GM23338 (cell line): ENCODE measurements around the gene CBLC. TPM values are rescaled to one million over a fixed set of nuclear protein-coding genes. Genes with fewer than 3 reads are reported as not detected.

Experiments
- ATAC-seq: fragments of 200-7000 bp; cut with Tn5 transposase; 3 replicates; pipeline ENCODE4 v1.9.1; 2020
- DNase-seq: peaks from one replicate; pipeline ENCODE4 v3.0.0-alpha.2; 2015; ENCODE audit warnings: low spot score
- H2AFZ ChIP-seq: fragments of 200-600 bp; sonication (generic); 2 replicates; pipeline ENCODE4 v1.8.0; 2016; ENCODE audit warnings: antibody characterized with exemption, mild to moderate bottlenecking, moderate library complexity
- H3F3A ChIP-seq: fragments of 200-600 bp; sonication (generic); replicated peaks from 2 replicates; pipeline ENCODE4 v1.8.0; 2017; ENCODE audit warnings: antibody characterized with exemption, mixed run types, low read depth
- H3K27ac ChIP-seq: fragments of 200-600 bp; sonication (generic); 2 replicates; pipeline ENCODE4 v1.6.1; 2016; ENCODE audit warnings: low read depth
- H3K27me3 ChIP-seq: fragments of 200-600 bp; sonication (generic); 2 replicates; pipeline ENCODE4 v1.8.0; 2016; ENCODE audit warnings: mild to moderate bottlenecking, mixed run types, moderate library complexity; ENCODE audit not compliant: insufficient read depth
- H3K36me3 ChIP-seq: fragments of 200-600 bp; sonication (generic); 2 replicates; pipeline ENCODE4 v1.8.0; 2016; ENCODE audit warnings: mild to moderate bottlenecking; ENCODE audit not compliant: insufficient read depth
- H3K4me1 ChIP-seq: fragments of 200-600 bp; sonication (generic); 2 replicates; pipeline ENCODE4 v1.8.0; 2016; ENCODE audit warnings: mild to moderate bottlenecking, moderate library complexity; ENCODE audit not compliant: insufficient read depth
- H3K4me2 ChIP-seq: fragments of 200-600 bp; sonication (generic); 2 replicates; pipeline ENCODE4 v1.7.1; 2017; ENCODE audit warnings: mixed run types
- H3K4me3 ChIP-seq: fragments of 200-600 bp; sonication (generic); 2 replicates; pipeline ENCODE4 v1.6.1; 2016; ENCODE audit warnings: mixed run types
- H3K79me2 ChIP-seq: fragments of 200-600 bp; sonication (generic); replicated peaks from 2 replicates; pipeline ENCODE4 v1.8.0; 2017; ENCODE audit warnings: mild to moderate bottlenecking; ENCODE audit not compliant: insufficient read depth
- H3K9me2 ChIP-seq: fragments of 200-600 bp; sonication (generic); 2 replicates; pipeline ENCODE4 v1.8.0; 2017; ENCODE audit not compliant: insufficient read depth
- H4K20me1 ChIP-seq: fragments of 200-600 bp; sonication (generic); replicated peaks from 2 replicates; pipeline ENCODE4 v1.8.0; 2017; ENCODE audit warnings: mild to moderate bottlenecking; ENCODE audit not compliant: insufficient read depth
- H3K27ac Mint-ChIP-seq: 2 replicates; pipeline ENCODE4 v1.8.0; 2020; ENCODE audit warnings: inconsistent platforms, mild to moderate bottlenecking, moderate library complexity, mixed read lengths
- H3K27me3 Mint-ChIP-seq: 3 replicates; pipeline ENCODE4 v1.8.0; 2022; ENCODE audit warnings: low read depth, mild to moderate bottlenecking, moderate library complexity, mixed read lengths, inconsistent platforms; ENCODE audit not compliant: insufficient read depth, poor library complexity
- H3K36me3 Mint-ChIP-seq: 3 replicates; pipeline ENCODE4 v1.8.0; 2021; ENCODE audit warnings: low read depth, mild to moderate bottlenecking, inconsistent platforms, moderate library complexity, mixed read lengths
- H3K4me1 Mint-ChIP-seq: 3 replicates; pipeline ENCODE4 v1.8.0; 2020; ENCODE audit warnings: mild to moderate bottlenecking, inconsistent platforms, mixed read lengths
- H3K4me3 Mint-ChIP-seq: 3 replicates; pipeline ENCODE4 v1.8.0; 2021; ENCODE audit warnings: moderate library complexity, mild to moderate bottlenecking, inconsistent platforms, mixed read lengths
- H3K9me3 Mint-ChIP-seq: 3 replicates; pipeline ENCODE4 v1.8.0; 2020; ENCODE audit warnings: moderate library complexity, mild to moderate bottlenecking, inconsistent platforms, mixed read lengths
- CREB1 ChIP-seq: fragments of 250-450 bp; sonication (Bioruptor Pico); IDR thresholded peaks from 2 replicates; pipeline ENCODE4 v1.5.0; 2020; ENCODE audit warnings: low read depth, mild to moderate bottlenecking, moderate library complexity
- EZH2 ChIP-seq: fragments of 200-600 bp; sonication (generic); IDR thresholded peaks from one replicate; pipeline ENCODE4 v1.8.0; 2017; ENCODE audit warnings: antibody characterized with exemption, mild to moderate bottlenecking, low read depth; ENCODE audit not compliant: unreplicated experiment
- EZH2phosphoT487 ChIP-seq: fragments of 200-600 bp; sonication (generic); IDR thresholded peaks from one replicate; pipeline ENCODE4 v1.8.1; 2018; ENCODE audit warnings: antibody characterized with exemption; ENCODE audit not compliant: unreplicated experiment
- JUNB ChIP-seq: IDR thresholded peaks from one replicate; pipeline ENCODE4 v1.6.1; 2016; ENCODE audit warnings: antibody characterized with exemption; ENCODE audit not compliant: unreplicated experiment
- NANOG ChIP-seq: IDR thresholded peaks from 2 replicates; pipeline ENCODE4 v1.6.1; 2016; ENCODE audit warnings: antibody characterized with exemption, borderline replicate concordance
- STAT1 ChIP-seq: IDR thresholded peaks from one replicate; pipeline ENCODE4 v1.6.1; 2016; ENCODE audit warnings: antibody characterized with exemption; ENCODE audit not compliant: unreplicated experiment
- ZNF331 ChIP-seq: fragments of 250-450 bp; sonication (Bioruptor Pico); IDR thresholded peaks from 2 replicates; pipeline ENCODE4 v1.5.0; 2020; ENCODE audit warnings: low read depth, mild to moderate bottlenecking, moderate library complexity
- polyA plus RNA-seq: library from polyadenylated mRNA; unstranded; fragments of >200 nt; fragmentation: Nextera tagmentation; extraction: Ambion mirVana; gene quantifications from 2 replicates; pipeline ENCODE4 v1.2.1, GENCODE V29; 2016
- total RNA-seq: library from RNA; depleted of rRNA; stranded (reverse); fragments of >200 nt; shearing (Covaris generic); gene quantifications from 2 replicates; pipeline ENCODE4 v1.2.3, GENCODE V29; 2014
- TF ChIP-seq, protein P1 (sequence below): fragments of 250-450 bp; sonication (Bioruptor Pico); IDR thresholded peaks from 2 replicates; pipeline ENCODE4 v1.5.0; 2020; ENCODE audit warnings: mild to moderate bottlenecking, moderate library complexity
- TF ChIP-seq, protein P2 (sequence below): IDR thresholded peaks from one replicate; pipeline ENCODE4 v1.6.1; 2018; ENCODE audit warnings: antibody characterized with exemption; ENCODE audit not compliant: unreplicated experiment
- TF ChIP-seq, protein P3 (sequence below), 2 experiments: fragments of 200-600 bp in 1 of 2; sonication (generic) in 1 of 2; conservative IDR thresholded peaks; 2 replicates each; pipeline versions ENCODE4 v1.5.1 to v1.6.1; 2016 to 2017; ENCODE audit warnings: antibody characterized with exemption in 2 of 2, low read depth in 2 of 2, mild to moderate bottlenecking in 2 of 2, moderate library complexity in 1 of 2
- TF ChIP-seq, protein P4 (sequence below): IDR thresholded peaks from 2 replicates; pipeline ENCODE4 v1.6.1; 2016; ENCODE audit warnings: antibody characterized with exemption

The CBLC gene
- total and polyA plus RNA-seq, 2 experiments from 2014 or later: 14.5 to 29.3 TPM

DNA sequence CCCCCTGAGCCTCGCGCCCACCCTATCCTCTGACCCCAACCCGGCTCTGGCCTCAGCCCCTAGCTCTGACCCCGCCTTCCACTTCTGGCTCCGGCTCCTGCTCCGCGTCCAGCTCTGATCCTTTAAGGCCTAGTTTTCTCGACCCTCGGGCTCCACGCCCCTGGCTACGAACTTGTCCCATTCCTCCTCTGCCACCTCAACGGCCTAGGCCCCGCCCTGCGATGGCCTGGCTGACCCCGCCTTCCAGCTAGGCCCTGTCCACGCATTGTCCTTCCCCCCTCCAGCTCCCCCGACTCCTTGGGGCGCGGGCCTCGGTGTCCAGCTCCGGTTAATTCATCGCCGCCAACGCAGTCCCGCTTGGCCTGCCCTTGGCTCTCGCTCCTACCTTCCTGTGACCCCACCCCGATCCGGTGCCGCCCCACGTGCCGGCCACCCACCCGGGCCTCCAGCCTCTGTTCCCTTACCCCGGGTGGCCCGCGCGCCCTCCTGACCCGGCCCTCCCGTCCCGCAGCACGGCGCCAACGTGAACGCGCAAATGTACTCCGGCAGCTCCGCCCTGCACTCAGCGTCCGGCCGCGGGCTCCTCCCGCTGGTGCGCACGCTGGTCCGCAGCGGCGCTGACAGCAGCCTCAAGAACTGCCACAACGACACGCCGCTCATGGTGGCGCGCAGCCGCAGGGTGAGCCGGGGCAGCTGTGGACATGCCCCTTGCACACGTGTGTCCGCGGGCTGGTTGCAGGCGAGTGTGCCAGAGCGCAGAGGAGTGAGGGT, 19.8 kb upstream of the CBLC start (continued):
- TF ChIP-seq, protein P1, sequence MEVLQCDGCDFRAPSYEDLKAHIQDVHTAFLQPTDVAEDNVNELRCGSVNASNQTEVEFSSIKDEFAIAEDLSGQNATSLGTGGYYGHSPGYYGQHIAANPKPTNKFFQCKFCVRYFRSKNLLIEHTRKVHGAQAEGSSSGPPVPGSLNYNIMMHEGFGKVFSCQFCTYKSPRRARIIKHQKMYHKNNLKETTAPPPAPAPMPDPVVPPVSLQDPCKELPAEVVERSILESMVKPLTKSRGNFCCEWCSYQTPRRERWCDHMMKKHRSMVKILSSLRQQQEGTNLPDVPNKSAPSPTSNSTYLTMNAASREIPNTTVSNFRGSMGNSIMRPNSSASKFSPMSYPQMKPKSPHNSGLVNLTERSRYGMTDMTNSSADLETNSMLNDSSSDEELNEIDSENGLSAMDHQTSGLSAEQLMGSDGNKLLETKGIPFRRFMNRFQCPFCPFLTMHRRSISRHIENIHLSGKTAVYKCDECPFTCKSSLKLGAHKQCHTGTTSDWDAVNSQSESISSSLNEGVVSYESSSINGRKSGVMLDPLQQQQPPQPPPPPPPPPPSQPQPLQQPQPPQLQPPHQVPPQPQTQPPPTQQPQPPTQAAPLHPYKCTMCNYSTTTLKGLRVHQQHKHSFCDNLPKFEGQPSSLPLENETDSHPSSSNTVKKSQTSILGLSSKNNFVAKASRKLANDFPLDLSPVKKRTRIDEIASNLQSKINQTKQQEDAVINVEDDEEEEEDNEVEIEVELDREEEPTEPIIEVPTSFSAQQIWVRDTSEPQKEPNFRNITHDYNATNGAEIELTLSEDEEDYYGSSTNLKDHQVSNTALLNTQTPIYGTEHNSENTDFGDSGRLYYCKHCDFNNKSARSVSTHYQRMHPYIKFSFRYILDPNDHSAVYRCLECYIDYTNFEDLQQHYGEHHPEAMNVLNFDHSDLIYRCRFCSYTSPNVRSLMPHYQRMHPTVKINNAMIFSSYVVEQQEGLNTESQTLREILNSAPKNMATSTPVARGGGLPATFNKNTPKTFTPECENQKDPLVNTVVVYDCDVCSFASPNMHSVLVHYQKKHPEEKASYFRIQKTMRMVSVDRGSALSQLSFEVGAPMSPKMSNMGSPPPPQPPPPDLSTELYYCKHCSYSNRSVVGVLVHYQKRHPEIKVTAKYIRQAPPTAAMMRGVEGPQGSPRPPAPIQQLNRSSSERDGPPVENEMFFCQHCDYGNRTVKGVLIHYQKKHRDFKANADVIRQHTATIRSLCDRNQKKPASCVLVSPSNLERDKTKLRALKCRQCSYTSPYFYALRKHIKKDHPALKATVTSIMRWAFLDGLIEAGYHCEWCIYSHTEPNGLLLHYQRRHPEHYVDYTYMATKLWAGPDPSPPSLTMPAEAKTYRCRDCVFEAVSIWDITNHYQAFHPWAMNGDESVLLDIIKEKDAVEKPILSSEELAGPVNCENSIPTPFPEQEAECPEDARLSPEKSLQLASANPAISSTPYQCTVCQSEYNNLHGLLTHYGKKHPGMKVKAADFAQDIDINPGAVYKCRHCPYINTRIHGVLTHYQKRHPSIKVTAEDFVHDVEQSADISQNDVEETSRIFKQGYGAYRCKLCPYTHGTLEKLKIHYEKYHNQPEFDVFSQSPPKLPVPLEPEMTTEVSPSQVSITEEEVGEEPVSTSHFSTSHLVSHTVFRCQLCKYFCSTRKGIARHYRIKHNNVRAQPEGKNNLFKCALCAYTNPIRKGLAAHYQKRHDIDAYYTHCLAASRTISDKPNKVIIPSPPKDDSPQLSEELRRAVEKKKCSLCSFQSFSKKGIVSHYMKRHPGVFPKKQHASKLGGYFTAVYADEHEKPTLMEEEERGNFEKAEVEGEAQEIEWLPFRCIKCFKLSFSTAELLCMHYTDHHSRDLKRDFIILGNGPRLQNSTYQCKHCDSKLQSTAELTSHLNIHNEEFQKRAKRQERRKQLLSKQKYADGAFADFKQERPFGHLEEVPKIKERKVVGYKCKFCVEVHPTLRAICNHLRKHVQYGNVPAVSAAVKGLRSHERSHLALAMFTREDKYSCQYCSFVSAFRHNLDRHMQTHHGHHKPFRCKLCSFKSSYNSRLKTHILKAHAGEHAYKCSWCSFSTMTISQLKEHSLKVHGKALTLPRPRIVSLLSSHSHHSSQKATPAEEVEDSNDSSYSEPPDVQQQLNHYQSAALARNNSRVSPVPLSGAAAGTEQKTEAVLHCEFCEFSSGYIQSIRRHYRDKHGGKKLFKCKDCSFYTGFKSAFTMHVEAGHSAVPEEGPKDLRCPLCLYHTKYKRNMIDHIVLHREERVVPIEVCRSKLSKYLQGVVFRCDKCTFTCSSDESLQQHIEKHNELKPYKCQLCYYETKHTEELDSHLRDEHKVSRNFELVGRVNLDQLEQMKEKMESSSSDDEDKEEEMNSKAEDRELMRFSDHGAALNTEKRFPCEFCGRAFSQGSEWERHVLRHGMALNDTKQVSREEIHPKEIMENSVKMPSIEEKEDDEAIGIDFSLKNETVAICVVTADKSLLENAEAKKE (CRISPR knock-in tag): no peak
- TF ChIP-seq EZH2phosphoT487: no peak

DNA sequence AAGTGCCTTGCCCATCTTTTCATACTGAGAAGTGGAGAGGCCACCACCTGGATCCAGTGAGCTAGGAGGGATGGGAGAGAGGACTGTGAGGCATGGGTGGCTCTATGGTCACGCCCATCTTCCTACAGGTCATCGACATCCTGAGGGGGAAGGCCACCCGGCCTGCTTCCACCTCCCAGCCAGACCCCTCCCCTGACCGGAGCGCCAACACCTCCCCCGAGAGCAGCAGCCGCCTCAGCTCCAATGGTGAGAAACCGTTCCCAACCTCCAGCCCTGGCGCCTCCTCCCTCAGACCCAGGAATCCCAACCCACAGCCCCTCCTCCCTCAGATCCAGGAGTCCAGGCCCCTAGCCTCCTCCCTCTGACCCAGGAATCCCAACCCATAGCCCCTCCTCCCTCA, 19.1 kb upstream of the CBLC start:
- no peak overlapping the region for H3K27ac Mint-ChIP-seq
- TF ChIP-seq EZH2: no peak
- TF ChIP-seq NANOG: no peak
- TF ChIP-seq, protein P2, sequence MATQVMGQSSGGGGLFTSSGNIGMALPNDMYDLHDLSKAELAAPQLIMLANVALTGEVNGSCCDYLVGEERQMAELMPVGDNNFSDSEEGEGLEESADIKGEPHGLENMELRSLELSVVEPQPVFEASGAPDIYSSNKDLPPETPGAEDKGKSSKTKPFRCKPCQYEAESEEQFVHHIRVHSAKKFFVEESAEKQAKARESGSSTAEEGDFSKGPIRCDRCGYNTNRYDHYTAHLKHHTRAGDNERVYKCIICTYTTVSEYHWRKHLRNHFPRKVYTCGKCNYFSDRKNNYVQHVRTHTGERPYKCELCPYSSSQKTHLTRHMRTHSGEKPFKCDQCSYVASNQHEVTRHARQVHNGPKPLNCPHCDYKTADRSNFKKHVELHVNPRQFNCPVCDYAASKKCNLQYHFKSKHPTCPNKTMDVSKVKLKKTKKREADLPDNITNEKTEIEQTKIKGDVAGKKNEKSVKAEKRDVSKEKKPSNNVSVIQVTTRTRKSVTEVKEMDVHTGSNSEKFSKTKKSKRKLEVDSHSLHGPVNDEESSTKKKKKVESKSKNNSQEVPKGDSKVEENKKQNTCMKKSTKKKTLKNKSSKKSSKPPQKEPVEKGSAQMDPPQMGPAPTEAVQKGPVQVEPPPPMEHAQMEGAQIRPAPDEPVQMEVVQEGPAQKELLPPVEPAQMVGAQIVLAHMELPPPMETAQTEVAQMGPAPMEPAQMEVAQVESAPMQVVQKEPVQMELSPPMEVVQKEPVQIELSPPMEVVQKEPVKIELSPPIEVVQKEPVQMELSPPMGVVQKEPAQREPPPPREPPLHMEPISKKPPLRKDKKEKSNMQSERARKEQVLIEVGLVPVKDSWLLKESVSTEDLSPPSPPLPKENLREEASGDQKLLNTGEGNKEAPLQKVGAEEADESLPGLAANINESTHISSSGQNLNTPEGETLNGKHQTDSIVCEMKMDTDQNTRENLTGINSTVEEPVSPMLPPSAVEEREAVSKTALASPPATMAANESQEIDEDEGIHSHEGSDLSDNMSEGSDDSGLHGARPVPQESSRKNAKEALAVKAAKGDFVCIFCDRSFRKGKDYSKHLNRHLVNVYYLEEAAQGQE: no peak
- TF ChIP-seq STAT1: no peak
- no peak for TF ChIP-seq ZNF331
- no peak for TF ChIP-seq JUNB
- no peak for TF ChIP-seq EZH2phosphoT487
- no peak for TF ChIP-seq CREB1 (CRISPR knock-in tag)
- TF ChIP-seq, protein P3, sequence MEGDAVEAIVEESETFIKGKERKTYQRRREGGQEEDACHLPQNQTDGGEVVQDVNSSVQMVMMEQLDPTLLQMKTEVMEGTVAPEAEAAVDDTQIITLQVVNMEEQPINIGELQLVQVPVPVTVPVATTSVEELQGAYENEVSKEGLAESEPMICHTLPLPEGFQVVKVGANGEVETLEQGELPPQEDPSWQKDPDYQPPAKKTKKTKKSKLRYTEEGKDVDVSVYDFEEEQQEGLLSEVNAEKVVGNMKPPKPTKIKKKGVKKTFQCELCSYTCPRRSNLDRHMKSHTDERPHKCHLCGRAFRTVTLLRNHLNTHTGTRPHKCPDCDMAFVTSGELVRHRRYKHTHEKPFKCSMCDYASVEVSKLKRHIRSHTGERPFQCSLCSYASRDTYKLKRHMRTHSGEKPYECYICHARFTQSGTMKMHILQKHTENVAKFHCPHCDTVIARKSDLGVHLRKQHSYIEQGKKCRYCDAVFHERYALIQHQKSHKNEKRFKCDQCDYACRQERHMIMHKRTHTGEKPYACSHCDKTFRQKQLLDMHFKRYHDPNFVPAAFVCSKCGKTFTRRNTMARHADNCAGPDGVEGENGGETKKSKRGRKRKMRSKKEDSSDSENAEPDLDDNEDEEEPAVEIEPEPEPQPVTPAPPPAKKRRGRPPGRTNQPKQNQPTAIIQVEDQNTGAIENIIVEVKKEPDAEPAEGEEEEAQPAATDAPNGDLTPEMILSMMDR (conservative IDR thresholded peaks at IDR 0.05; ENCODE audit: low read depth in 2 of 2): no peak
- TF ChIP-seq, protein P4, sequence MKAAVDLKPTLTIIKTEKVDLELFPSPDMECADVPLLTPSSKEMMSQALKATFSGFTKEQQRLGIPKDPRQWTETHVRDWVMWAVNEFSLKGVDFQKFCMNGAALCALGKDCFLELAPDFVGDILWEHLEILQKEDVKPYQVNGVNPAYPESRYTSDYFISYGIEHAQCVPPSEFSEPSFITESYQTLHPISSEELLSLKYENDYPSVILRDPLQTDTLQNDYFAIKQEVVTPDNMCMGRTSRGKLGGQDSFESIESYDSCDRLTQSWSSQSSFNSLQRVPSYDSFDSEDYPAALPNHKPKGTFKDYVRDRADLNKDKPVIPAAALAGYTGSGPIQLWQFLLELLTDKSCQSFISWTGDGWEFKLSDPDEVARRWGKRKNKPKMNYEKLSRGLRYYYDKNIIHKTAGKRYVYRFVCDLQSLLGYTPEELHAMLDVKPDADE: no peak

More for the DNA sequence above, 19.1 kb upstream of the CBLC start:
- H3K27me3 ChIP-seq: peaks cover 49% of the 10 kb centered on the region
- Mint-ChIP-seq H3K9me3 (no peaks in the 10 kb centered on the region), H3K4me1 (peaks cover 27% of the 10 kb centered on the region), H3K36me3 (no peaks in the 10 kb centered on the region), H3K4me3 (peak overlapping the region; percentile 85), H3K27me3 (peaks cover 50% of the 10 kb centered on the region)
- H3K4me2 ChIP-seq: peak overlapping the region; percentile 98
- peaks cover 27% of the 10 kb centered on the region for H3K4me1 ChIP-seq
- peak overlapping the region; percentile 91 for H2AFZ ChIP-seq
- DNase-seq (peak; percentile 86), ATAC-seq (peak; percentile 20)
- no peaks in the 10 kb centered on the region for H4K20me1 ChIP-seq
- peak overlapping the region; percentile 77 for H3K4me3 ChIP-seq
- 0 out of 2 replicates have a peak, but pooled peaks cover 14% of the 10 kb centered on the region for H3F3A ChIP-seq
- no peaks in the 10 kb centered on the region for H3K9me2 ChIP-seq
- H3K27ac ChIP-seq: no peak overlapping the region
- no peaks in the 10 kb centered on the region for H3K36me3 ChIP-seq
- H3K79me2 ChIP-seq: no peaks in the 10 kb centered on the region
